Measurements from ENCODE around the gene TNS3.
"Not testable (repeated sequence)": the region's sequence is repeated elsewhere in the genome, so short reads cannot be mapped to it uniquely, and the experiment has no call there.

The TNS3 gene

GRCh38 chr7:47482013-47482875 is 99.7 kb downstream of the TNS3 start:
- no peak for DNase-seq

GRCh38 chr7:47481541-47482012 is 100.3 kb downstream of the TNS3 start:
- no peak for DNase-seq

GRCh38 chr7:47480576-47481538 is 101.1 kb downstream of the TNS3 start:
- no peak for DNase-seq

GRCh38 chr7:47479821-47480575 is 101.9 kb downstream of the TNS3 start:
- DNase-seq: no peak

GRCh38 chr7:47478926-47479711 is 102.8 kb downstream of the TNS3 start:
- no peak for DNase-seq

- no peak for DNase-seq
These were observed 103.9 kb downstream of the TNS3 start for GRCh38 chr7:47478017-47478344.

- DNase-seq: no peak
These were observed 104.5 kb downstream of the TNS3 start for GRCh38 chr7:47477191-47478016.

- no peak for DNase-seq
These were observed 106.1 kb downstream of the TNS3 start for GRCh38 chr7:47475880-47476227.

GRCh38 chr7:47474937-47475879 is 106.7 kb downstream of the TNS3 start:
- DNase-seq: no peak

- no peak for DNase-seq
These were observed 107.5 kb downstream of the TNS3 start for GRCh38 chr7:47474211-47474936.

- no peak for DNase-seq
These were observed 108.3 kb downstream of the TNS3 start for GRCh38 chr7:47473499-47474210.

- DNase-seq: no peak
These were observed 109.3 kb downstream of the TNS3 start for GRCh38 chr7:47472444-47473157.

GRCh38 chr7:47471831-47472230 is 110.1 kb downstream of the TNS3 start:
- no peak for DNase-seq

- DNase-seq: no peak
These were observed 110.6 kb downstream of the TNS3 start for GRCh38 chr7:47471358-47471703.

- peak; percentile 90 for DNase-seq
These were observed 111.1 kb downstream of the TNS3 start for GRCh38 chr7:47470567-47471357.

GRCh38 chr7:47469846-47470245 is 112.1 kb downstream of the TNS3 start:
- not testable (repeated sequence) for DNase-seq

- no peak for DNase-seq
These were observed 115.1 kb downstream of the TNS3 start for GRCh38 chr7:47466832-47467231.

All from NCI-H1092 treated with DMSO at 0.1 percent for 48 hours (cell line).